SW480 (cell line): ENCODE results near the gene FBXL4.

Experiments
- DNase-seq: peaks from one replicate; pipeline ENCODE4 v3.0.0-alpha.2; 2016; ENCODE audit warnings: low spot score

Gene FBXL4

GRCh38 chr6:98824902-98825599, 122.7 kb downstream of the FBXL4 start:
- DNase-seq = no peak

- no peak for DNase-seq
Observed at GRCh38 chr6:98824162-98824901, 123.4 kb downstream of the FBXL4 start.

- DNase-seq = no peak
Observed at GRCh38 chr6:98823428-98824161, 124.2 kb downstream of the FBXL4 start.

DNA sequence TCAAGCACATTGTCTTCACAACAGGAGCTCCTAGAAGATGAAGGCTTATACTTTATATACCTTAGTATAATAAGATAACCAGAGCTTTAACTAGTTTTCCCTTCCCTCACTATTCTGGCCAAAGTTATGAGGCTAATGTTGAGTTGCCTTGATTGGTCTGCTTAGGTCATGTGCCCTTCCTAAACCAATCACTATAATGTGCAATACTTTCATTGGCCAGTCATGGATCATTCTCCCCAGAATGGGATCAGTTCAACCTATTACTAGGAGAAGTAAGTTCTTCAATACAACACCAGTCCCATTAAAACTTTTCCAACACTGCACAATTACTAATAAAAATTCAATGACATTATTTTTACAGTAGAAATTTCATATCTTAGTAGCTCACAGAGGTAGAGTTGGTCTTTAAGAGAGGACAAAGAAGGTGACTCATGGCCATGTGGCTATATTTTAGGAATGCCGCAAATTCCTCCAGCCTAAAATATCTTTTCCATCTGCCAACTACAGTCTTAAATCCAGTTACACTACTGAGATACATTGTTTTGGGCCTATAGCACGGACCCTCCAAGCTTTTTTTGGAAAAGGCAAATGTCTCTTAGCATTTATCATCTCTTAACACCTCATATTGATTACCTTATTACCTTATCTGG, 125.9 kb downstream of the FBXL4 start:
- DNase-seq = no peak
